ENCODE measurements around the gene VILL.

DNA sequence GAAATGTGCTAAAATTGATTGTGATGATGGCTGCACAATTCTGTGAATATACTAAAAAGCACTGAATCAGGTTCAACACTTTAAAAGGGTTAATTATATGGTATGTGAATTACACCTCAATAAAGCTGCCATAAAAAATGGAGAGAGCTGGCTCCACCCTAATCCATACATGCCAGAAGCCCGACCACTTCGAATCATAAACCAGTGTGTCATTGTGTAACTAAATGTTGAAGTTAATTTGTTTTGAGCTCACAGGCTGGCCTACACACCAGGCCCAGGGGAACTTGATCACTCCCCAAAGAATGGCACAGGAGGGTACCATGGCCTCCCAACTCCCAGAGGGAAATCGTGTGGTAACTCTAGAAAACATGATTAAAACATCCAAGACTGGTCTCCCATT is 24.9 kb downstream of the VILL start:
- TF ChIP-seq, protein P1, sequence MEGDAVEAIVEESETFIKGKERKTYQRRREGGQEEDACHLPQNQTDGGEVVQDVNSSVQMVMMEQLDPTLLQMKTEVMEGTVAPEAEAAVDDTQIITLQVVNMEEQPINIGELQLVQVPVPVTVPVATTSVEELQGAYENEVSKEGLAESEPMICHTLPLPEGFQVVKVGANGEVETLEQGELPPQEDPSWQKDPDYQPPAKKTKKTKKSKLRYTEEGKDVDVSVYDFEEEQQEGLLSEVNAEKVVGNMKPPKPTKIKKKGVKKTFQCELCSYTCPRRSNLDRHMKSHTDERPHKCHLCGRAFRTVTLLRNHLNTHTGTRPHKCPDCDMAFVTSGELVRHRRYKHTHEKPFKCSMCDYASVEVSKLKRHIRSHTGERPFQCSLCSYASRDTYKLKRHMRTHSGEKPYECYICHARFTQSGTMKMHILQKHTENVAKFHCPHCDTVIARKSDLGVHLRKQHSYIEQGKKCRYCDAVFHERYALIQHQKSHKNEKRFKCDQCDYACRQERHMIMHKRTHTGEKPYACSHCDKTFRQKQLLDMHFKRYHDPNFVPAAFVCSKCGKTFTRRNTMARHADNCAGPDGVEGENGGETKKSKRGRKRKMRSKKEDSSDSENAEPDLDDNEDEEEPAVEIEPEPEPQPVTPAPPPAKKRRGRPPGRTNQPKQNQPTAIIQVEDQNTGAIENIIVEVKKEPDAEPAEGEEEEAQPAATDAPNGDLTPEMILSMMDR (IDR thresholded peaks at IDR 0.05; ENCODE audit: borderline replicate concordance, extremely low read depth, low read length, poor library complexity, severe bottlenecking): no peak
- TF ChIP-seq EZH2 (IDR thresholded peaks at IDR 0.05; ENCODE audit: borderline replicate concordance, low read depth, low read length, severe bottlenecking): no peak
